Erythroblast (primary cell): ENCODE results near the gene B3GNT9.

ENCODE experiments used
- GATA1 ChIP-seq: IDR thresholded peaks from 2 replicates; pipeline ENCODE4 v1.6.1; 2011; ENCODE audit warnings: low read depth, mild to moderate bottlenecking, control low read depth, low read length, moderate library complexity
- POLR2A ChIP-seq: IDR thresholded peaks from 2 replicates; pipeline ENCODE4 v1.6.1; 2011; ENCODE audit warnings: mild to moderate bottlenecking, low read length

DNA sequence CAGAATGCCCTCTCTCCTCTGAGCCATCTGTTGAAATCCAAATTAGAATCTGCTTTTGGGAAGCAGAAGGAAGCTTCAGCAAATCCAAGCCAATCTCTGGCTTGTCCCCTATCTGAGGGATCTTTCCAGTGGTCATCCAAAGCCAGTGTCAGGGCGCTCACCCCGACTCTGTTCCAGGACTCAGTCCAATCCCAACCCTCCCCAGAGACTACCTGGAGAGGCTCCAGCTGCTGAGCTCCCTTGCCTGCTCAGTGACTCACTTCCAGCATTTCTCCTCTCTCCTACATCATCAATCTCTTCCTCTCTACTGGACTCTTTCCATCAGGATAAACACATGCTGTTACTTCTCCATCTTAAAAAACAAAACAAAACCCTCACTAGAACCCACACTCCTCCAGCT is 30.5 kb upstream of the B3GNT9 start:
- TF ChIP-seq POLR2A (no peak), GATA1 (no peak)
